Mucosa of descending colon (tissue), 3 donors: ENCODE results near the gene KIAA0930. TPM values are rescaled to one million over a fixed set of nuclear protein-coding genes. Genes with fewer than 3 reads are reported as not detected.

Experiments used
- ATAC-seq: fragments of 200-7000 bp; cut with Tn5 transposase; one replicate; pipeline ENCODE4 v1.9.1; 2020; ENCODE audit warnings: mild to moderate bottlenecking, moderate library complexity
- DNase-seq, 3 donors: peaks; one replicate each; pipeline ENCODE4 v3.0.0-alpha.2; 2020
- H3K36me3 ChIP-seq: fragments of 200-600 bp; one replicate; pipeline ENCODE4 v1.8.0; 2021; ENCODE audit warnings: low read depth, mild to moderate bottlenecking
- H3K4me1 ChIP-seq: fragments of 200-600 bp; one replicate; pipeline ENCODE4 v1.8.0; 2021; ENCODE audit warnings: low read depth, mild to moderate bottlenecking
- H3K4me3 ChIP-seq: fragments of 200-600 bp; one replicate; pipeline ENCODE4 v1.8.0; 2021; ENCODE audit warnings: mild to moderate bottlenecking
- H3K9me3 ChIP-seq: fragments of 200-600 bp; one replicate; pipeline ENCODE4 v1.8.0; 2021; ENCODE audit warnings: mild to moderate bottlenecking
- CTCF ChIP-seq: fragments of 200-600 bp; IDR thresholded peaks from one replicate; pipeline ENCODE4 v1.8.0; 2022; ENCODE audit warnings: antibody characterized with exemption, mild to moderate bottlenecking
- intact Hi-C, 2 donors: fragments of 100-400 bp; cut with DNase I in 1 of 2; cut with micrococcal nuclease in 1 of 2; formaldehyde crosslinking; loops; one replicate each; pipeline versions ENCODE4 v1.11.0 to v1.11.1; 2022; cut with DNase I, micrococcal nuclease
- total RNA-seq, 3 donors: library from RNA; stranded (reverse); fragmentation: NEBNext Ultra II Directional in 2 of 3; extraction: Animal tissue kit (Norgen Biotek cat#: 25700) in 2 of 3; gene quantifications; one replicate each; pipeline versions ENCODE4 v1.2.1 to v1.2.4, GENCODE V29; 2021 to 2023
- donor health status: DM: no; HTN: no; CAD: no; lungs with moderate emphysema.
- donor health status: DM: no; HTN: no; CAD: no.
- donor health status: DM: no; HTN: yes; CAD: no.

The KIAA0930 gene
- total RNA-seq, 3 donors from 2014 or later, result 32.7 to 62.4 (median 37.7) TPM

DNA sequence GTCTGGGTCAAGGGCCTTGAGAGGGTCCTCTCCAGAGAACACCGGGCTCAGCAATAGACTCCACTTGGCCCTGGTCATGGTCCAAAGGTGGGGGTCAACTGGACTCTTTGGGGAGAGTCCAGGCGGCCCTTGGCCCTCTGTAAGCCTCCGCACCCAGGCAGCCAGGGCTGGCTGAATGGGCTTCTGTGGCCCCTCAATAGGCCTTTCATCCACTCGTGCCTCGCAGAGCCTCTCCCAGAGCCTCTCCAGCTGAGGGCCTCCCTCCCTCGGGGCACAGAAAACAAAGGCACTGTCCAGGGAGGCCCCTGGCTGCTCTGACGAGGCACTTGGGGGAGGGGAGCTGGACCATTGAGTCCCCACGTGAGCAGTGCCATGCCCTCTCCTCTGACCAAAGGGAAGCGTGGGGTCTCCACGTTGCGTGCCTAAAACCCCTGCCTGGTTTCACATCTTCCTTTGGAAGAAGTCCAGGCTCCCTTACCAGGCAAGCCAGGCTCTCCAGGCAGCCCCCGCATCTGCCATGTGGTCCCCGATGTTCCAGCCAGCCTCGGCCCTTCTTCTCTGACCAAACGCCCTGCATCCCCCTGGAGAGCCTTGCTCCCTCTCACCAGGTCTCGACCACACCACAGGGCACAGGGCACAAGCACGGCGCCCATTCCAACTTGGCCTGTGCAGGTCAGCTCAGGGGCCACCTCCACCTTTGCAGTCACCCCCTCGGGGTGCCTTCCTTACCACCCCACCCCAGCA, 15.5 kb downstream of the KIAA0930 start:
- H3K4me3 ChIP-seq, result no peak overlapping the region
- H3K36me3 ChIP-seq, result no peaks in the 10 kb centered on the region
- intact Hi-C loops, result no loop called here
- TF ChIP-seq CTCF, result no peak
- no peaks in the 10 kb centered on the region for H3K9me3 ChIP-seq
- DNase-seq (peak in 1 of 3 donors; percentile 14), ATAC-seq (no peak)
- no peaks in the 10 kb centered on the region for H3K4me1 ChIP-seq

DNA sequence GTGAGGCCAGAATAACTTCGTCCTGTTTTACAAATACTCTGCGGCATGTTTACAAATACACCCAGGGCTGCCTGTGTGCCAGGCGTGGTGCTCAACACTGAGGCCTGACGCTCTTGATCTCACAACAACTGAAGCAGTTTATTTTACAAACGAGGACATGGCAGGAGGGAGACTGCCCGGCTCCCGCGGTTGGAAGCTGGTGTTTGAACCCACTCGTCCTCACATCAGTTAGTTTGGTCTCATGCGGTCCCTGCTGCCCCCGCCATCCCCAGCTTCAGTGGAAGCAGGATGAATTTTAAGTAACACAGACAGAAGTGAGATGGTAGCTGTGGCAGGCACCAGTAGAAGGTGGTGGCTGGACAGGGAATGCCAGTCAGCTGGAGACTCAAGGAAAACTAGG, 16.4 kb downstream of the KIAA0930 start:
- peak in 1 of 3 donors; percentile 11 for DNase-seq
- ATAC-seq, result no peak
- intact Hi-C loops, result no loop called here
- Histone ChIP-seq H3K36me3 (no peaks in the 10 kb centered on the region), H3K4me1 (no peaks in the 10 kb centered on the region), H3K4me3 (no peak overlapping the region), H3K9me3 (no peaks in the 10 kb centered on the region)
- no peak for TF ChIP-seq CTCF

DNA sequence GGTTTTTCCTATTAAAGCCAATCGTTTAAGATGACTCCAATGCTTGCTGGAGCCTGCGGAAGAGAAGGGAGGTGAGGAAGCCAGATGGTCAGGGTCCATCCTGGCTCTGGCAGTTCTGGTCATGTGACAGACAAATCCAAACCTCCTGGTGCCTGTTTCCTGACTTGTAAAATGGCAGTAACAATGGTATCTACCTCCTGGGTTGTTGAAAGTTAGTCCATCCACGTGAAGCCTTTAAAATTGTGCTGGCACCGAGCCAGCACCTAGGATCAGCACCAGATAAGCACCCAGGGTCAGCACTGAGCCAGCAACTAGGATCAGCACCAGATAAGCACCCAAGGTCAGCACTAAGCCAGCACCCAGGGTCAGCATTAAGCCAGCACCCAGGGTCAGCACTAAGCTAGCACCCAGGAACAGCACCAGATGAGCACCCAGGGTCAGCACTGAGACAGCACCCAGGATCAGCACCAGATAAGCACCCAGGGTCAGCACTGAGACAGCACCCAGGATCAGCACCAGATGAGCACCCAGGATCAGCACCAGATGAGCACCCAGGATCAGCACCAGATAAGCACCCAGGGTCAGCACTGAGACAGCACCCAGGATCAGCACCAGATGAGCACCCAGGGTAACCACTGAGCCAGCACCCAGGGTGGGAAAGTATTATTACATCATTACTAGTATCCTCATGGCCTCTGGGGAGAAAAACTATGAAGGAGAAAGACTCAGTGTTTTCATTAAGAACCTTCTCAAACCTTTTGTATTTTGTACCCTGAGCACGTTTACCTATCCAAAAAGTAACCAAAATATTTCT, 17.2 kb downstream of the KIAA0930 start:
- no peak for TF ChIP-seq CTCF
- peak in 1 of 3 donors; percentile 11 for DNase-seq
- H3K4me1 ChIP-seq, result no peaks in the 10 kb centered on the region
- H3K9me3 ChIP-seq, result no peaks in the 10 kb centered on the region
- H3K4me3 ChIP-seq, result no peak overlapping the region
- no peak for ATAC-seq
- intact Hi-C loops, result no loop called here
- H3K36me3 ChIP-seq, result no peaks in the 10 kb centered on the region

DNA sequence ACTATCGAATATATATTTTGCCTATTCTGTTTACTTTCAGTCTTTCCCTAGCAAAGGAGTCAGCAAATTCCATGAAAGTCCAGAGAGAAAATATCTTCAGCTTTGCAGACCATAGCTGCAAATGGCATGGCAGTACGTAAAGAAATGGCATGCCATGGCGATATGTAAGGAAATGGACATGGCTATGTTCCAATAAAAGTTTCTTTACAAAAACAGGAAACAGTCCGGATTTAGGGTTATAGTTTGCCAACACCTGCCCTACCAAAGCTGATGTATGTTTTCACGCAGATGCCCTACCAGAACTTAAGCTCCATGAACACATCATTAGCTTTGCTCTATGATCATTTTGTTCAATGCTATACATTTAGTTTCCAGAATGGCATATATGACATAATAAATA, 19.5 kb downstream of the KIAA0930 start:
- H3K4me1 ChIP-seq, result peaks cover 3% of the 10 kb centered on the region
- no peaks in the 10 kb centered on the region for H3K9me3 ChIP-seq
- ATAC-seq, result no peak
- intact Hi-C loops, result no loop called here
- DNase-seq, result no peak
- no peak overlapping the region for H3K4me3 ChIP-seq
- H3K36me3 ChIP-seq, result no peaks in the 10 kb centered on the region
- no peak for TF ChIP-seq CTCF

DNA sequence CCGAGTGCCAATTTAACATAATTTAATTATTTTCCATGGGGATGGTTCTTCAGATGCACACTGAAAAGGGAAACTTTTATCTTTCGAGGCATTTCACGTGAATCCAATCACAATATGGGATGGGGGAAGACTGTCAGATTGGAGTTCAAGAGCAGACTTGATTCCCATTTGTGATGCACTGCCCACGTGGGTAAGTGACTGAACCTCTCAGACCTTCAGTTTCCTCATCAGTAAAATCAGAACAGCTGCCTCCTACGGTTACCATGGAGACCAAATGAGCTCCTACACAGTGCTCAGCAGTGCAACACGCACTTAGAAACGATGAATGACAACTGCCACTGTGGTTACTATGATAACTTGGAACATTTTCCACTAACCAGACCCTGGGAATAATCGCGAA, 21.7 kb downstream of the KIAA0930 start:
- no peak for TF ChIP-seq CTCF
- Histone ChIP-seq H3K4me3 (no peak overlapping the region), H3K36me3 (no peaks in the 10 kb centered on the region), H3K4me1 (peaks cover 3% of the 10 kb centered on the region), H3K9me3 (no peaks in the 10 kb centered on the region)
- no peak for DNase-seq
- intact Hi-C loops, result no loop called here
- no peak for ATAC-seq
